ENCODE results near the gene SPRR2F. TPM values are rescaled to one million over a fixed set of nuclear protein-coding genes. Genes with fewer than 3 reads are reported as not detected.

SPRR2F gene
- total RNA-seq, 3 donors from 2014 or later, result not detected

GRCh38 chr1:153099461-153100045 is 13.8 kb downstream of the SPRR2F start:
- H3K36me3 ChIP-seq, result no peaks in the 10 kb centered on the region
- TF ChIP-seq POLR2AphosphoS5 (IDR thresholded peaks at IDR 0.05), result no peak
- TF ChIP-seq POLR2A (IDR thresholded peaks at IDR 0.05), result no peak
- no peak for TF ChIP-seq CTCF (IDR thresholded peaks at IDR 0.05)
- no peaks in the 10 kb centered on the region for H3K27me3 ChIP-seq
- H3K27ac ChIP-seq, result no peak overlapping the region
- no peak overlapping the region for H3K4me3 ChIP-seq
- no peaks in the 10 kb centered on the region for H3K4me1 ChIP-seq
- intact Hi-C loops (cut with DNase I; ENCODE audit: low total_unique reads), result no loop called here
- no peak for DNase-seq (ENCODE audit: low spot score in 2 of 2)
- no peaks in the 10 kb centered on the region for H3K9me3 ChIP-seq

GRCh38 chr1:153095764-153096163 is 17.6 kb downstream of the SPRR2F start:
- H3K9me3 ChIP-seq, result no peaks in the 10 kb centered on the region
- H3K36me3 ChIP-seq, result no peaks in the 10 kb centered on the region
- H3K4me3 ChIP-seq, result no peak overlapping the region
- no peak overlapping the region for H3K27ac ChIP-seq
- DNase-seq (ENCODE audit: low spot score in 2 of 2), result no peak
- no peaks in the 10 kb centered on the region for H3K4me1 ChIP-seq
- H3K27me3 ChIP-seq, result no peaks in the 10 kb centered on the region
- intact Hi-C loops (cut with DNase I; ENCODE audit: low total_unique reads), result no loop called here
- TF ChIP-seq POLR2A (IDR thresholded peaks at IDR 0.05) (no peak), CTCF (IDR thresholded peaks at IDR 0.05) (no peak), POLR2AphosphoS5 (IDR thresholded peaks at IDR 0.05) (no peak)

- DNase-seq (ENCODE audit: low spot score in 2 of 2), result no peak
- TF ChIP-seq POLR2AphosphoS5 (IDR thresholded peaks at IDR 0.05) (no peak), CTCF (IDR thresholded peaks at IDR 0.05) (no peak), POLR2A (IDR thresholded peaks at IDR 0.05) (no peak)
- no peaks in the 10 kb centered on the region for H3K9me3 ChIP-seq
- H3K27ac ChIP-seq, result no peak within 1 kb of the TSS
- intact Hi-C loops (cut with DNase I; ENCODE audit: low total_unique reads), result no loop called here
- no peaks in the 10 kb centered on the region for H3K4me1 ChIP-seq
- H3K36me3 ChIP-seq, result no peaks in the 10 kb centered on the region
- H3K27me3 ChIP-seq, result no peaks in the 10 kb centered on the region
- no peak within 1 kb of the TSS for H3K4me3 ChIP-seq
These were observed 18.9 kb downstream of the SPRR2F start, which contains the start of gene SPRR2E for GRCh38 chr1:153094426-153094825. Gene SPRR2E (minus strand): TSS chr1:153094526. CDS start chr1:153093751, 775 bp downstream.

GRCh38 chr1:153087652-153088051 is 25.7 kb downstream of the SPRR2F start:
- no peaks in the 10 kb centered on the region for H3K27me3 ChIP-seq
- H3K4me3 ChIP-seq, result no peak overlapping the region
- H3K9me3 ChIP-seq, result no peaks in the 10 kb centered on the region
- TF ChIP-seq POLR2A (IDR thresholded peaks at IDR 0.05) (no peak), CTCF (IDR thresholded peaks at IDR 0.05) (no peak), POLR2AphosphoS5 (IDR thresholded peaks at IDR 0.05) (no peak)
- H3K27ac ChIP-seq, result no peak overlapping the region
- no peaks in the 10 kb centered on the region for H3K36me3 ChIP-seq
- no peak for DNase-seq (ENCODE audit: low spot score in 2 of 2)
- H3K4me1 ChIP-seq, result no peaks in the 10 kb centered on the region
- intact Hi-C loops (cut with DNase I; ENCODE audit: low total_unique reads), result no loop called here

- no peak overlapping the region for H3K27ac ChIP-seq
- no peaks in the 10 kb centered on the region for H3K36me3 ChIP-seq
- no peak for DNase-seq (ENCODE audit: low spot score in 2 of 2)
- H3K4me3 ChIP-seq, result no peak overlapping the region
- intact Hi-C loops (cut with DNase I; ENCODE audit: low total_unique reads), result no loop called here
- no peaks in the 10 kb centered on the region for H3K27me3 ChIP-seq
- H3K4me1 ChIP-seq, result no peaks in the 10 kb centered on the region
- TF ChIP-seq CTCF (IDR thresholded peaks at IDR 0.05) (no peak), POLR2A (IDR thresholded peaks at IDR 0.05) (no peak), POLR2AphosphoS5 (IDR thresholded peaks at IDR 0.05) (no peak)
- peaks cover 0 to 10% of the 10 kb centered on the region in 2 donors for H3K9me3 ChIP-seq
These were observed 31.6 kb downstream of the SPRR2F start for GRCh38 chr1:153081736-153082135.
